ENCODE results near the gene WDR5.

GRCh38 chr9:134136118-134136995, 475 bp downstream of the WDR5 start:
- TF ChIP-seq CTCF (IDR thresholded peaks at IDR 0.05) = no peak
- no peak for TF ChIP-seq POLR2A (IDR thresholded peaks at IDR 0.05)
- TF ChIP-seq EP300 (IDR thresholded peaks at IDR 0.05) = no peak

All from ovary (tissue), 3 donors.